GM18951 (cell line): ENCODE results near the gene CPSF4.

ENCODE experiments used
- POLR2A ChIP-seq: IDR thresholded peaks from 4 replicates; pipeline ENCODE4 v1.6.1; 2011; ENCODE audit warnings: mild to moderate bottlenecking; ENCODE audit not compliant: insufficient read length, insufficient read depth; ENCODE audit errors: extremely low read depth
- in situ Hi-C: fragments of 300-500 bp; cut with MboI; formaldehyde crosslinking; loops from one replicate; pipeline ENCODE4 v1.12.0; 2022; ENCODE audit warnings: low sequenced_read_pairs, mixed read lengths, inconsistent platforms; ENCODE audit not compliant: unreplicated experiment

The CPSF4 gene

DNA sequence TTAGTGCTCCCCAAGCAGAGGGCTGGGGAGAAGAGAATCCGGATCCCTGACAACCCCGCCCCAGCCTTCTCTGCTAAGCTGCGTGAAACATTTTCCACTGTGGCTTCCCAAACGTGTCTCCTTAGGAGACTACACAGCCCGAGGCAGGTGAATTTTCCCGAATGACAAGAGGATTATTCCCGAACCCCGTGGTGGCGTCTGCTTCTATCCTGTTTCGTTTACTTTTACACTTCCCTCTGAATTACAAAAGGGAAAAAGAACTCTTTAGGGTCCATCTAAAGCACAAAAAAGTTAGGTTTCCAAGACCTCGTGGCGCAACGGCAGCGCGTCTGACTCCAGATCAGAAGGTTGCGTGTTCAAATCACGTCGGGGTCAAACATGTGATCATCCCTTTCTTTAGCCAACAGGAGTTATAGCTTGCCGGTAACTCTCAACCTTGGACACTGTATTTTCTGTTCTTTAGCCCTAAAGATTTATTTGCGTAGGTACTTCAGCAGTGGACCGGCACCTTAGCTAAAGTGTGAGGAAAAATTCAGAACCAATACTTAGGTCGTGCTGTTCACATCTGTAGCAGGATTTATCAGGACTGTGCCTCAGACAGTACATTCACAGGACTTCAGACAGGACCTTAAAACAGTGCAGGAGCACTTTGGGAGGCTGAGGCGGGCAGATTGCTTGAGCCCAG, 30.8 kb downstream of the CPSF4 start:
- in situ Hi-C loops = no loop called here
- no peak for TF ChIP-seq POLR2A

DNA sequence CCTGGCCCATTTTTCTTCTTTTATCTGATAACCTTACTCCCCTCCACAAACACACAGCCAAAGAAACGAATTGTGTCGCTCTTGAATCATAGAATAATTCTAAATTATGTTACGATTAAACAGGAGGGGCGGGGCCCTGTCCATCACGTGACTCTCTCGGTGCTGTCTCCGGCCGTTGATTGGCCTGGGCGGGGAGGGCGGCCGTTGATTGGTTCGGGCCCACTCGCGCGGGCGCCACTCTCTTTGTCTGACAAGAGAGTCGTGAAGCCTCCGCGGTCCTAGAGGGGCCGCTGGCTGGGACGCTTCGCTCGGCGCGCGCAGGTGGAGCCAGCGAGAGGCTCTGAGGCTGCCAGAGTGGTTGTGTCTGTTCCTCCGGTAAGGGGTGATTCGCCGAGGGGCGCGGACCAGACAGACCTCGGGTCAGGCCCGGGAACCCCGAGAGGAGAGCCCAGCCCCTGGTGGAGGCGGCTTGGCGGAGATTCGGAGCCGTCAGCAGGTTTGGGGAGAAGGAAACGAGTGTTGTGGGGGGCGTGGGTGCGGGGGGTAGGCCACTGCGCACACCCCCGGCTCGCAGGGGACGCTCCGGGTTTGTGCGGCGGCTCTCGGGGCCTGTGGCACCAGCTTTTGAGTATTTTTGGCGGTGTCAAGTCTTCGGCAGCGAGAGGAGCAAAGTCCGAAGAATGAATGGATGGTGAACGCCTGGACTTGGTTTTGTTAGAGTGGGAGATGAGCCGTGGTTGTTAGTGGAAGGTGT, 34.0 kb downstream of the CPSF4 start, which contains the start of gene ZNF789:
TSS of gene ZNF789 (plus strand) at position 330 of the 754 bp plus-strand sequence. CDS start 3,567 bp downstream, outside the sequence.
- in situ Hi-C loops = no loop called here
- TF ChIP-seq POLR2A = peak; percentile 76

DNA sequence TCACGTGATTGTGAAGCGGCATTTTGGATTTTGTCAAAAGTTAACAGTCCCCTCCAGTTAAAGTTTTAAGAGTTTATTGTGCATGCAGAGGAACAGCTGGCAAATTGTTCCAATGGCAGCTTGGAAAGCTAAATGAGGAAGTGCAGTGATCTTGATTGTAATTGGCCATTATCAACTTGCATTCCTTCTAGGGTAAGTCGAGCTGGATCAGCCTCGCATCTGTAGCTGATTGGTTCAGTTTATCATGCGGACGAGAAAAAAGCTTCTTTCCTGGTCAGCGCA, 34.5 kb downstream of the CPSF4 start:
- in situ Hi-C loops = no loop called here
- no peak for TF ChIP-seq POLR2A

DNA sequence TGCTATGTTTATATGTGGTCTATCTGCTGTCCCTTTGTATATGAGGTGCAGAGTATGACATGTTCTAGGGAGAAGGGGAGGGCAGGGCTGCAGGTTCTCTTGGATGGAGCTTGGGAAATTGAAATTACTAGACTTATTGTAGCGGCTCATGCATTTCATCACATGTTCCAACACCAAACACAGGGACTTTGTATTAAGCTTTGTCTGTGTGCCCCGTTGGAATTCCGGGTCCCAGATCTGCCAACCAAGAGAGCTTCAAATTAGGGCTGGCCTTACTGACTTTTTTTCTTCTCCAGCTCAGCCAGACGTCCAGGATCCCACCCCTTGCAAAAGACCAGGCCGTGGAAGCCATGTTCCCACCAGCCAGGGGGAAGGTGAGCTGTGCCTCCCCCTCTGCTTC, 37.4 kb downstream of the CPSF4 start:
- TF ChIP-seq POLR2A = no peak
- in situ Hi-C loops = no loop called here

DNA sequence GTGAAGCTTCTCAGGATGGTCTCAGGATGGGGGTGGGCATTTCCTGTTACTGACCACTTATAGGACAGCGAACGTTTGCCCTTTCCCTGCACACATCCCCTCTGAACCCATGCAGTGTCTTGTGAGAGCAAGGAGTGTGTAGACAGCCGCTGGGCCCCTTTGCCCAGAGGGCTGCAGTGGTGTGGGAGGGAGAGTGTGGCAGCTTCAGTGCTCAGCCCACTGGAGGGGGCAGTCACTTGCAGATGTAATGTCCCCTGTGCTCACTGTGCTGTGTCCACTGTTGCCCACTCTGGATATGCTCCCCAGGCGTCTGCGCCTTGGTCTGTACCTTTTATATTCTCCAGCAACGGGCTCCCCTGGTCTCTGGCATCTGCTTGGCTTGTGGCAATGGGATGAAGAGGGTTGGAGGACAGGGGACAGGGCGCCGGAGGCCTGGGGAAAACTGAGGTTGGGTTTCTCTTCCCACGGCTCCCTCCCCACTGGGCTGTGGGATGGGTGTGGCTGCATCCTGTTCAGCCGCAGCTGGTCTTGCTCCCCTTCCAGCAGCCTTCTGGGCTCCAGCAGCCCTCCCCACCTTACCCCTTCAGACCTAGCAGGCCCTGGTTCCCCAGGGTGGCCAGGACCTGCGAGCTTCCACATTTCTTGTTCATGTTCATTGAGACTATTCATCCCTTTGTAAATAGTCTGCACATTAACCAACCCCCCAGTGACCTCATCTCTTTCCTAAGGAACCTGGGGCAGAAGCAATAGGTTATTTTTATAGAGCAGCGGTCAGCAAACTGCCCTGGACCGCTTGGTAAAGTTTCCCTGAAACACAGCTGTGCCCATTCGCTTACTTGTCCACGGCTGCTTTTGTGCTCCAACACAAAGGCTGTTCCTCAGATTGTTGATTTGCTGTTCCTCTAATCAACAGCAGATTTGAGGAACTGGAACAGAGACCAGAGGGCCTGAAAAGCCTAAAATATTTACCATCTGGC, 40.0 kb downstream of the CPSF4 start:
- in situ Hi-C loops = no loop called here
- no peak for TF ChIP-seq POLR2A

DNA sequence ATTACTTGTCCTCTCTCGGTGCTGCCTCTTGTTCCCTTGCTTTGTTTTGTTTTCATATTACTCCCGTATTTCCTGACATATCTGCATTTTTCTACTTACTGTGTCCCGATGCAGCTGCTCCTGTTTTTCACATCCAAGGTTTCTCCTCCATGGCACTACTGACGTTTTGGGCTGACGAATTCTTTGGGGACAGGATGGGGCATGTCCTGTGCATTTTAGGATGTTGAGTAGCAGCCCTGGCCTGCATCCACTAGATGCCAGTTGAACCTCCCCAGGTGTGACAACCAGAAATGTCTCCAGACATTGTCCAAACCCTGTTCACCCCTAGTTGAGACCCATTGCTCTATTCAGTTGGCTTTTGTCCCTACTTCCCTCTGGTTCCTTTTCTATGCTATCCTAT, 46.4 kb downstream of the CPSF4 start:
- in situ Hi-C loops = no loop called here
- TF ChIP-seq POLR2A = no peak

DNA sequence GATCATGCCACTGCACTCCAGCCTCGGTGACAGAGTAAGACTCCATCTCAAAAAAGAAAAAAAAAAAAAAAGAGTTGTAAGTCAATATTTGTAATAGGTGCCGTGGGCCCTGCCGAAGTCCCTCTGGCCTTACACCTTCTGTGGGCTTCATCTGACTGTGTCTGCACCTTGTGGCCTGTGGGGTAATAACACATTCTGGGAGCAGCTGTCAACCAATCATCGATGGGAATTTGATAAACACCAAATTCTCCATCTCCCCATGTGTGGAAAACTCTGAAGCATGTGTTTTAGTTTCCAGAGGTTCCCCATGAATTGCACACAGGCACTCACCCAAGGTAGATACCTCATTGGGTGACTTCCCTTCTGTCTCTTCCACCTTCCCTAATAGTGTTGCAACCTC, 50.5 kb downstream of the CPSF4 start:
- no peak for TF ChIP-seq POLR2A
- in situ Hi-C loops = no loop called here

DNA sequence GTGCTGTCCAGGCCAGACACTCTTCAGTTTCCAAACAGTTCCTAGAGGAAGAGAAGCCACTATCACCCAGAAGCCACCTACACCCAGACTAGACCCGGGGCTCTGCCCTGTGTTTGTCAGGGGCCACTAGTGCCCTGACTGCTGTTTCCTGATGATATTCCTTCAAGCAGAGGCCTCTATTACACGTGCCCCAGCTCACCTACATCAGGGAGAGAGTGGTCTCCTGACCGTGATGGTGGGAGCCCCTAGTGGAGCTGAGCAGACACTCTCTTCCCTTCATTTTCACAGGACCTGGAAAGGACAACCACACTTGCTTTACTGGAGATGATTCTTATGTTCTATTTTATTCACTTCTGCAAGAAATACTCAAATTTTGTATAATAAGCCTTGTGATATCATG, 52.1 kb downstream of the CPSF4 start:
- in situ Hi-C loops = no loop called here
- no peak for TF ChIP-seq POLR2A

DNA sequence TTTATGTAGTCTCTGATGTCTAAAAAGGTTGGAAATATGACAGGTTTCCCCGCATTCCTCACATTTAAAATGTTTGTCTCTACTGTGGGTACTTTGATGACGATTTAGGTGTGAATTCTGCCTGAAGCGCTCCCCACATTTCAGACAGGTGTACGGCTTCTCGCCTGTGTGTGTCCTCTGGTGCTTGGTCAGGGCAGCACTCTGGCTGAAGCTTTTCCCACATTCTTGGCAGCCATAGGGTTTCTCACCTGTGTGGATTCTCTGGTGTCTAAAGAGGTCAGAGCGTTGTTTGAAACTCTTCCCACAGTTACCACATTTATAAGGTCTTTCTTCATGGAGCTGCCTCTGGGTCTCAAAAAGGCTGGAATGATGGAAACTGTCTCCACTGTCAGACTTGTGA, 55.1 kb downstream of the CPSF4 start:
- in situ Hi-C loops = no loop called here
- no peak for TF ChIP-seq POLR2A

DNA sequence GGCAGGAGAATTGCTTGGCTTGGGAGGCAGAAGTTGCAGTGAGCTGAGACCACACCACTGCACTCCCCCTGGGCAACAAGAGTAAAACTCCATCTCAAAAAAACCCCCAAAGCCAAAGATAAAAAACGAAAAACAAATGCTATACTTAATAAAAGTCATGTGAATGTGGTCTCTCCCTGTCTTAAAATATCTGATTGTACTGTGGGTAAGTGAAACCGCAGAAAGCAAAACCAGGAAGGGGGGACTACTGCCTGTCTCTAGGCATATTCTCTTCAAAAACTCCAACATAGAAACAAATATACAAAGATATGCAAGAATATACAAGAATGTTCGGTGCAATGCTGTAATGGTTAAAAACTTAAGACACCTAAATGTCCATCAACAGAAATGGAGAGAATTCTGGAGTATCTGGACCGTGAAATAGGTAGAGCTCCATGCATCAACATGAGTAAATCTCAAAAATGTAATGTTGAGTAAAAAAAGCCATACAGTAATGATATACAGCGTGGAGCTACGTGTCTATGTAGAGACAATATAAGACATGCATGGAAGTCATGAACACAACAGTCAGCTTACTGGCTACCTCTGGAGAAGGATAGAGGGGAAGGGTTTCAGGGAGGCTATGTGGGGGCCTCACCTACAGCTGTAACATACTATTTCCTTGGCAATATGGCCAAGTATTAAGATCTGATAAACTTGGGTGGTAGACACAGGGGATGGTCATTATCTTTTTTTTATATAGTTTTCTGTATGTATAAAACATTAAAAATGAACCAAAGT, 59.2 kb downstream of the CPSF4 start:
- in situ Hi-C loops = no loop called here

DNA sequence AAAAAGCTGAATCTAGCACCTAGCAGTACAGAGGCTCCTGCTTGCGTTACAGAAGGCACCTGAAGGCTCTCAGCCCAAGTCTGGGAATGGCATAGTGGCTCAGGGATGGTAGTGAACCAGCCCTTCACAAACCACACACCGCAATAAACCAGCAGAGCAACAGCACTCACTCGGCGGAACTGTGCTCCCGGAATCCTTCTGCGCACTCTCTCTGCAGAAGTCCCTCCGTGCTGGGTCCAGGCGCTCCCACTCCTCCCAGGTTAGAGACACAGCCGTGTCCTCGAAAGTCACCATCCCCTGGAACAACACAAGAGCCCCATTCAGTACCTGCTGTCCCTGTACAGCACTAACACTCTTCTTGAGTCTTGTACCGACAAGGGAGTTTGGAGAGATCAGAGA, 59.8 kb downstream of the CPSF4 start:
- no peak for TF ChIP-seq POLR2A
- in situ Hi-C loops = no loop called here

More for the DNA sequence above, 59.2 kb downstream of the CPSF4 start:
- no peak for TF ChIP-seq POLR2A

DNA sequence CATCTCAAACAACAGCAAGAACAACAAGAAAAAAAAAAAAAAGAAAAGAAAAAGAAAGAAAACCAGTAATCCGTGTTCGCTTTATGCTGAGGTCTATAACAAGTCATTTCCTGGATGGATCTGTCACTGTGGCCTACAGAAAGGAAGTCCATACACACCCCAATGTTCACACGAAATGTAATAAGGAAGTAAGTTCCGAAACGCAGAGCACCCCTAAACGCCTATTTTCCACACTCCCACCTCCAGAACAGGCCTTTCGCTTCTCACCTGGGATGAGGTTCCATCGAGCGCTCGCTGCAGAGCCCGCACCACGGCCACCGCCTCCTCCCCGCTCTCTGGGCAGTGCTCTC, 60.6 kb downstream of the CPSF4 start:
- in situ Hi-C loops = no loop called here
- no peak for TF ChIP-seq POLR2A
